CD4-positive, alpha-beta T cell treated with Interleukin-1 beta for 1 hour (primary cell): ENCODE measurements around the gene TXLNG.

Experiments
- DNase-seq, 2 donors: peaks; one replicate each; pipeline ENCODE4 v3.0.0-alpha.2; 2020 to 2022

The TXLNG gene

GRCh38 chrX:16874458-16875095 is 88.3 kb downstream of the TXLNG start:
- no peak for DNase-seq

- no peak for DNase-seq
Observed at GRCh38 chrX:16876696-16877095, 90.4 kb downstream of the TXLNG start.

GRCh38 chrX:16882169-16882568 is 95.9 kb downstream of the TXLNG start:
- peak in 1 of 2 donors; percentile 10 for DNase-seq

DNA sequence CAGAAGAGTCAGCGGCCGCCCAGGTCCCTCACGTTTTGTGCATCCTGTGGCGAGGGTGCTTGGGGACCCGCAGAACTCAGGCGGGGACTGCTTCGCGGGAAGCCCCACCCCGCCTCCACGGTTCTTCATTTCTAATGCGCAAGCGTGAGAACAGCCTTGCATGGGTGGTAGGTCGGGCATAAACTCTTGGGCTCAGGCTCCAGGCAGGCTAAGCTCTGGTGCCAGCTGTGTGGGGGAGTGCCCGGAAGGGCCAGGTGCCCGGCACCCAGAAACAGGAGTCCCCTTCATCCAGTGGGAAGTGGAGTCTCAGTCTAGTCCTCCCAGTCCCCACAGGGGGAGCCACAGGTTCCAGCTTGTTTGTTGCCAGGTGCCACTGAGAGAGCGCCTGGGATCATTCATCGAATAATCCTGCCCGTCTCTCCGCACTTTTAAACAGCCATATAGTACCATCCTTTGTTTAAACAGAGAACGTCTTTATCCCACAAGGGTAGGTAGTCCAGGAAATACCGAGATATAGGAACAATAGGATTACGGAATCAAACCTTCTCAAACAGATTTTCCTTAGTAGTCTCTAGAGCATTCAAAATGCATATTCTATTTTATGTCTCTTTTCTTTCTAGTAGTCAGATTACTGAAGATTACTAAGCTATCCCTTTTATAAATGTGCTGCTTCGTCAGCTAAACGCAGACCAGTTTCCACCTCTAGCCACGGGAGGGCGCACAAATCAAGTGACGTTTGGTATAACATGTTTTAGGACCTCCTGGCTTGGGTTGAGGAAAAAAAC is 96.6 kb downstream of the TXLNG start:
- DNase-seq, result peak; percentile 66 to 68

GRCh38 chrX:16883487-16883804 is 97.2 kb downstream of the TXLNG start:
- no peak for DNase-seq

DNA sequence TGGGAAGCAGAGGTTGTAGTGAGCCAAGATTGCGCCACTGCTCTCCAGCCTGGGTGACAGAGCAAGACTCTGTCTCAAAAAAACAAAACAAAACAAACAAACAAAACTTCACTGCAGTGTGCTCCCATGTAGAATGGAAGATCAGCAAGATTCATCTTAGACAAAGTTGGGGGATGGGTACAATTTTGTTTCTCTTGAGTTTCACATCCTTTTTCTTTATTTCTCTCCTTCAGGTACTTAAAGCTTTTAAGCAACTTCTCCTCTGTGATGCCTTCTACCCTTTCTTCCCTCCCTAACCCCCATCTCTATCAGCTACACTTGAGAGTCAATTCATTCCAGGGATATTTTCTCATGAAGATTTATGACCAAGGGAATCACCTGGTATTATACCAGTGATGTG is 99.4 kb downstream of the TXLNG start:
- DNase-seq, result no peak

GRCh38 chrX:16892504-16893362 is 106.5 kb downstream of the TXLNG start:
- peak; percentile 49 to 68 for DNase-seq
